Activated T-cell treated with anti-CD3 and anti-CD28 coated beads, Interleukin-2, amount 50 U/mL, for 72 hours (primary cell): ENCODE data around the gene C13orf42. TPM values are rescaled to one million over a fixed set of nuclear protein-coding genes. Genes with fewer than 3 reads are reported as not detected.

Experiments
- ATAC-seq, 2 donors: fragments of 150-1000 bp; cut with Tn5 transposase; replicated peaks in 1 of 2; 2 replicates each; pipeline ENCODE4 v1.10.0; 2021; ENCODE audit warnings: moderate library complexity in 2 of 2, mild to moderate bottlenecking in 1 of 2
- DNase-seq, 2 donors: peaks; one replicate each; pipeline ENCODE4 v3.0.0; 2021 to 2022; ENCODE audit warnings: mixed read lengths in 1 of 2
- H3K27ac Mint-ChIP-seq: one replicate; pipeline ENCODE4 v1.8.0; 2022; ENCODE audit warnings: mild to moderate bottlenecking, moderate library complexity, mixed read lengths
- H3K27me3 Mint-ChIP-seq: one replicate; pipeline ENCODE4 v1.8.0; 2022; ENCODE audit warnings: low read depth, mixed read lengths
- H3K36me3 Mint-ChIP-seq, 2 donors: one replicate each; pipeline ENCODE4 v1.8.0; 2022; ENCODE audit warnings: mixed read lengths in 2 of 2, mild to moderate bottlenecking in 1 of 2; ENCODE audit not compliant: insufficient read depth in 2 of 2
- H3K4me1 Mint-ChIP-seq: one replicate; pipeline ENCODE4 v1.8.0; 2022; ENCODE audit warnings: low read depth, mixed read lengths
- H3K4me3 Mint-ChIP-seq, 2 donors: one replicate each; pipeline ENCODE4 v1.8.0; 2022; ENCODE audit warnings: mild to moderate bottlenecking in 2 of 2, mixed read lengths in 2 of 2, moderate library complexity in 2 of 2
- H3K9me3 Mint-ChIP-seq, 2 donors: one replicate each; pipeline ENCODE4 v1.8.0; 2022; ENCODE audit warnings: mixed read lengths in 2 of 2
- total RNA-seq, 2 donors: library from RNA; stranded (reverse); gene quantifications; one replicate each; pipeline ENCODE4 v1.2.3, GENCODE V29; 2022

The C13orf42 gene
- total RNA-seq, 2 donors from 2014 or later, result not detected

DNA sequence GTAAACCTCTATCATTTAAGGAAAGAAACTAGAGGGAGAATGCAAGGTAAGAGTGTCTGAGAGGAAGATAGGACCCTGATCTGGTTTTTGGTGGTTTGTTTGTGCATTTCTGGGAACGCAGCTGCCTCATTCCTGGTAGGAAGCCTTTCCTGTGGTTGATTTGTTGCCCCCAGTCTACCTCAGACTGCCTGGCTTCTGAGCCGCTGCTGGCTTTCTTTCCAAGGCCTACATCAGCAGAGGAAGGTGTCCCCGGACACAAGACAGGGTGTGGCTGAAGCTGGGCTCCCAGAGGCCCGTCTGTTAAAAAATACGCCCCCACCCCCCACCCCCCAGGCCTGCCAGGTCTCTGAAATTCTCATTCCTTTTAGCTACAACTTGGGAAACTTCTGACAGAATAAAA lies 42.6 kb downstream of the C13orf42 start:
- Mint-ChIP-seq H3K27ac (no peak overlapping the region), H3K4me1 (peaks cover 5% of the 10 kb centered on the region)

DNA sequence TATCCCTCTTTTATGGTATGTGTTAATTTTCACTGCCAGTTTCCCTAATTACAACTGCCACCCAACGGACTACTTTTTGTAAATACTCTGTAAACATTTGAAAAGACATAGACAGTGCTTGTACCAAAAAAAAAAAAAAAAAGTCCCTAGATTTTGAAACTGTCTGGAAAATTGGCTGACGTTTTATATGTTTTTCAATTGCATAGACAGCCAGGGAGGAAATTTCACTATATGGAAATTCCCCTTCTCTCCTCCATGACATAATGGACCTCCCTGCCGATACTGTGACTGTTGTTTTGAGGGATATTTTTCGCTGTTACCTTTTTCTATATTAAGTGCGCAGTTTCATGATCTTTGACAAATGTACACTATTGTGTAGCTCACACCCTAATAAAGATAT lies 43.4 kb downstream of the C13orf42 start:
- Mint-ChIP-seq H3K4me3 (no peak overlapping the region), H3K4me1 (peaks cover 5% of the 10 kb centered on the region), H3K27ac (no peak overlapping the region), H3K27me3 (peaks cover 5% of the 10 kb centered on the region), H3K36me3 (no peaks in the 10 kb centered on the region), H3K9me3 (no peaks in the 10 kb centered on the region)
- ATAC-seq, result no peak
- DNase-seq, result no peak

More for the DNA sequence above, 42.6 kb downstream of the C13orf42 start:
- Mint-ChIP-seq H3K9me3 (no peaks in the 10 kb centered on the region), H3K4me3 (no peak overlapping the region), H3K27me3 (peaks cover 5% of the 10 kb centered on the region), H3K36me3 (no peaks in the 10 kb centered on the region)
- DNase-seq, result no peak
- no peak for ATAC-seq

DNA sequence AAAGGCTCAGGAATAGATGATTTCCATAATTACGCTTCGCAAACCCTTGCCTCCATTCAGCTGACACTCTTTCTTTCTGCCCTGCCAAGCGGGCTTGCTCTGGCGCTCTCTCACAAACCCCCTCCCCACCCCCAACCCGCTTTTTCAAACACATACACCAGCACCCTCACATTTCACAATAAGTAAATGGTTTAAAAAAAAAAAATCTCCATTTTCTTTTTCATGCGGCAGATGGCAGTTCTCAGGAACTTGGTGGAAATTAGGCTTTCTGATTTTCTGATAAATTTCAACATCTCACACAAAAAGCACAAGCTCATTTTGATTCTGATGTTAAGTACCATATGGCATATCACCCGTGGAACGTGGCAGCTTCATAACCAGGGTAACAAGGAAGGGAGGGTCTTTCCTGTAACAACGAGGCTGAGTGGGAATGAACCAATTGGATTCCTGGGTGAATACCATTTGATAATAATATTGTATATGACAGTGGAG lies 43.8 kb downstream of the C13orf42 start:
- H3K27ac Mint-ChIP-seq, result no peak overlapping the region
- H3K36me3 Mint-ChIP-seq, result no peaks in the 10 kb centered on the region
- H3K4me3 Mint-ChIP-seq, result no peak overlapping the region
- H3K4me1 Mint-ChIP-seq, result peaks cover 5% of the 10 kb centered on the region
- DNase-seq (no peak), ATAC-seq (no peak)
- peaks cover 5% of the 10 kb centered on the region for H3K27me3 Mint-ChIP-seq
- H3K9me3 Mint-ChIP-seq, result no peaks in the 10 kb centered on the region

DNA sequence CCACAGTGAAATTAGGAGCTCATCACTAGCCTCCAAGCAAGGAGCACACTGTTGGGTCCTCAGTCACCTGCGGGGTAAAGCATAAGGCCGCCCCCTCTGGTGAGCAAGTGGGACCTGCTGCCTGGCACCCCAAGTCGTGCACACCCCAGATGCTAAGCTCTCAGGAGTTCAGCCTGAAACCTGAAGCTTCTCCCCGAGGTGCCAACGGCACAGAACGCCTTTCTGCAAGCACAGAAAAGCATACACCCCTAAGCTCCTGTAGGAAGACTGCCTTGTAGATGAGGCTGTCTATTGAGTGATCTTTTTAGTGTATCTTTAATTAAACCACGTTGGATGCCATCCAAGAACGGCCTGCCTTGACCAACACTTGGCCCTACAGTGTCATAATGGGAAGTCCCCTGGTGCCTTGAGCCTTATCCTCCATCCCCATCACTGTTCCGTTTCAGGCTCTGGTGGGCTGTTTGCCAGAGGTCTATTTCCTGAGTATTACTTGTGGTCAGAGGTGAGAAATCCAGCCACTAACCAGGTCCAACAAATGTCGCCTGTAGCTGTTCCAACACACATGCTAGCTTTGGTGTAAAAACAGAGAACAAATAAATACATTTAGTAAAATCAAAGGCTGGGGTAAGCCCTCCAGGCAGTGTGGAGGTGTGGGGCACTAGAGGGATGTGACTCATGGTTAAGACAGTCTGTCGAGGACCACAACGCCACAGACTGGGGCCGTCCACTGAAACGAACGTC lies 44.8 kb downstream of the C13orf42 start:
- Mint-ChIP-seq H3K36me3 (no peaks in the 10 kb centered on the region), H3K9me3 (no peaks in the 10 kb centered on the region), H3K27me3 (peaks cover 5% of the 10 kb centered on the region), H3K27ac (no peak overlapping the region), H3K4me1 (peaks cover 5% of the 10 kb centered on the region), H3K4me3 (no peak overlapping the region)
- ATAC-seq, result no peak
- no peak for DNase-seq

DNA sequence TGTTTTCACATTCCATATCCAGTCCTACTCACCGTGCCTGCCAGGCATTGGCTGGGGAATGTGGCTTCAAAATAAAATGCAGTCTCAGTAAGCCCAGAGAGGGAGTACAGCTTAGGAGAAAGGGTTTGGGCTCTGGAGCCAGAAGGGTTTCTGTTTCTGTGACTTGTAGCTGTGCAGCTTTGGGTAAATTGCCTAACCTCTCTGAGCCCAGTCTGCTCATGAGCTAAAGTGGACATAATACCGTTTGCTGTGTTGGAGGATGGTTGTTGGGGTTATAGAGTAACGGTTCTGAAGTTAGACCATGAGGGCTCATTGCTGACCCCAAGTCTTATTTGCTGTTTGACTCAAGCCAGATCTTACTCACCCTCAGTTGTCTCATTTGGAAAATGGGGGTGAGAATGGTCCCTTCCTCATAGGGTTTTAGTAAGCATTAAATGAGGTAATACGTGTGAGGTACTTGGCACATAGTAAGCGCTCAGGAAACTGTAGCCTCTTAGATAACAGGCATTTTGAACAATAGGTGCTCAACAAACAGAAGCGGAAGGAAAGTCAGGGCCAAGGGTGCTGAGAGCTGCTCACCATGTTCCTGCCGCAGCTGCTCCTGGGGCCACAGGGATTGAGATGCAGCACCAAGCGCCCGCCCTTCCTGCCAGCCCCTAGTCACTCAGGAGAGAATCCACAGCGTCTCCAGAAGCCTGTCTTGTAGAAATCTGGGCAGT lies 45.5 kb downstream of the C13orf42 start:
- DNase-seq, result no peak
- Mint-ChIP-seq H3K36me3 (no peaks in the 10 kb centered on the region), H3K27ac (no peak overlapping the region), H3K4me1 (peaks cover 5% of the 10 kb centered on the region), H3K9me3 (no peaks in the 10 kb centered on the region), H3K27me3 (peaks cover 5% of the 10 kb centered on the region), H3K4me3 (no peak overlapping the region)
- peak in 1 of 2 donors; percentile 6 for ATAC-seq

DNA sequence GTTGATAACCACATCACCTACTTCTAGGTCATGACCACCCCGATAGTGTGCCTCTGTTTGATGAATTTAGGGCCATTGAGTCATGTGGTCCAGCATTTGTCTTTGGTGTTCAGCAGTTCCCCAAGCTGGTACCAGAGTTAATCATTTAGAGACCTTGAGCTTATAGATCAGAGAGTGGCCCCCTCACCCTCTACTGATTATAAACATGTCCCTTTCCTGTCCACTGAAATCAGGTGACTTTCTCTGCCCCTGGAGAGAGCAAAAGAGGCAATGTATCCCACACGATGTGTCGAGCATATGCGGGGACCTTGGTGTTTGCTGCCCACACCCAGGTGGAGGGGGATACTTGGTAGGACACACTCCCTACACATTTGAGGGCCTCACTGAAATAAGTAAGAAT lies 46.3 kb downstream of the C13orf42 start:
- H3K27me3 Mint-ChIP-seq, result peaks cover 5% of the 10 kb centered on the region
- DNase-seq (no peak), ATAC-seq (no peak)
- H3K36me3 Mint-ChIP-seq, result no peaks in the 10 kb centered on the region
- H3K27ac Mint-ChIP-seq, result no peak overlapping the region
- H3K9me3 Mint-ChIP-seq, result no peaks in the 10 kb centered on the region
- H3K4me3 Mint-ChIP-seq, result no peak overlapping the region
- no peaks in the 10 kb centered on the region for H3K4me1 Mint-ChIP-seq

DNA sequence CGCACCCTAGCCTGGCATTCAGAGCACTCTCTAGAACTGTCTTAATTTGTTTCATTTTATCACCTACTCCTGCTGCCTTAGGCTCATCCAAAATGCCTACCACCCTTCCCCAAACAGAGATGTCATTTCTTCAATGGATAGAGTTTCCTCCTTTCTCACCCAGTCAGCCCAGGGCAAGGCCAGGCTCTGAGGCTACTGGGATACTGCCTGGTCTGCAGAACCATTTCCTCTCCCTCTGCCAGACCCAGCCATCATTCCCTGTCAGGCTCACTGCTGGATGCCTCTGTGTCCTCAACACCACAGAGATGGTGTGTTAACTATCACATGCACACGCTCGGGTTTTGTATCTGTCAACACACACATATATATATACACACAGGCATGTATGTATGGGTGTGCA lies 47.2 kb downstream of the C13orf42 start:
- Mint-ChIP-seq H3K36me3 (no peaks in the 10 kb centered on the region), H3K4me1 (no peaks in the 10 kb centered on the region), H3K4me3 (no peak overlapping the region), H3K27ac (no peak overlapping the region), H3K27me3 (peaks cover 5% of the 10 kb centered on the region), H3K9me3 (no peaks in the 10 kb centered on the region)
- ATAC-seq (no peak), DNase-seq (no peak)

DNA sequence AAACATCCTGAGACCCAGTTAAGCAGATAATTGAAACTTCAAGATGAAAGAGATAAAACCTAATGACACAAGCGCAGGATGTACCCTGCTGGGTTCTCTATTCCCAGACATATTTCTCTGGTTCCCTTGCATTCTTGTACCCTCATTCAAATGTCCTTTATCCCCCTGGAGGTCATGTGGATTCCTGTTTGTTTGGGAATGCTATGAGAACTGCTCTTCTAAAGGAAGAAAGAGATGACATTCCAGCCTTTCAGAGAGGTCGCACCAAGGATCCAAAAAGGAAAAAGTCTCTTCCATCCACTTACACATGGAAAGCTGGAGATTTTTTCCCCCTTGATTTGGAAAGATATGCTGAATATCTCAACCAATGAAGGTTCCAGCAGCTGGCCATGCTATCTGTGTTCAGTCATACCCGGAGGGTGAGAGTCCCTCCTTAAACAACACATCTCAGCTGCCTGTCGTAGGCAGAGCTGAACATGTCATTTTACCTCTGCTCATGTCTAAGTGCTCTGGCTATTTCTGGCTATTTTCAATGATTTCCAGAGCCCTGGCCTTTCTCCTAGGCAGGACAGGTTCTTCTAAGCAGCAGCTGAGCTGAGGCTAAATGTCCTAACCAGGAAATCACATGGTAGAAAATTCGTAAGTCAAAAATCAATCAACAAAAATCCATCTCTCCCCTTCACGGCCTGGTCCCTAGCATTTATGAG lies 52.5 kb downstream of the C13orf42 start:
- no peak overlapping the region for H3K4me3 Mint-ChIP-seq
- H3K36me3 Mint-ChIP-seq, result no peaks in the 10 kb centered on the region
- no peaks in the 10 kb centered on the region for H3K4me1 Mint-ChIP-seq
- ATAC-seq (no peak), DNase-seq (no peak)
- H3K27me3 Mint-ChIP-seq, result peaks cover under 1% of the 10 kb centered on the region
- no peaks in the 10 kb centered on the region for H3K9me3 Mint-ChIP-seq
- no peak overlapping the region for H3K27ac Mint-ChIP-seq

DNA sequence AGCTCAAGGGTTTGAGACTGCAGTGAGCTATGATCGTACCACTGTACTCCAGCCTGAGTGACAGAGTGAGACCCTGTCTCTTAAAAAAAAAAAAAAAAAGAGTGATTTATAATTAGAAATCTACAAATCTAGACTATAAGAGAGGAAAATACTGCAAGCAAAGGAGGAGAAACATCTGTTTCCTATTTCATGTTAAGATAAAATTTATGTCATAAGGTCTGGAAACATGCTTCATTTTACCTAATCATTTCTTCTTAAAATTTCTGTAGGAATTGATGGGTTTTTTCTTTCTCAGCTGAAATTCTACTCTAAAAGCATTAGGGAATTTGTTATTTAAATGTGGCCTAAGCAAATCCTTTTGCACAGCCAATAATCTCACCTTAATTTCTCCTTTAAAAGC lies 53.2 kb downstream of the C13orf42 start:
- Mint-ChIP-seq H3K4me3 (no peak overlapping the region), H3K36me3 (no peaks in the 10 kb centered on the region), H3K9me3 (no peaks in the 10 kb centered on the region), H3K27ac (no peak overlapping the region), H3K27me3 (no peaks in the 10 kb centered on the region), H3K4me1 (no peaks in the 10 kb centered on the region)
- ATAC-seq (no peak), DNase-seq (no peak)

DNA sequence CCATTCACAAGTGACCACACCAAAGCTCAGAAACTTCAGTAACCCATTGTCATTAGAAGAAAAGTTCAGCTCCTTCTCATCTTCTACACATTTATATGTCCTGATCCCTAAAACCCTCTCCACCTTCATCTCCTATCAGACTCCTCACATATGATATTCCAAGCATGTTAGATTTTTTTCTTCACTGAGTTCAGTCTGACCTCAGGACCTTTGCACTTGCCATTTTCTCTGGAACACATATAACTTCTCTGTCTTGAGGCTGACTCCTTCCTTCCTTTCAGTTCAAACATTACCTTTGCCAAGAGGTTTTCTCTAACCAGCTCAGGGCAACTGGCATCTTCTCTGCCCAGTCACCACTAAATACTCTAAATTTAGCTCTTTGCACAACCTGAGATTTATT lies 54.1 kb downstream of the C13orf42 start:
- Mint-ChIP-seq H3K27ac (no peak overlapping the region), H3K27me3 (no peaks in the 10 kb centered on the region), H3K9me3 (no peaks in the 10 kb centered on the region), H3K4me1 (no peaks in the 10 kb centered on the region), H3K36me3 (no peaks in the 10 kb centered on the region), H3K4me3 (no peak overlapping the region)
- DNase-seq, result no peak
- no peak for ATAC-seq

DNA sequence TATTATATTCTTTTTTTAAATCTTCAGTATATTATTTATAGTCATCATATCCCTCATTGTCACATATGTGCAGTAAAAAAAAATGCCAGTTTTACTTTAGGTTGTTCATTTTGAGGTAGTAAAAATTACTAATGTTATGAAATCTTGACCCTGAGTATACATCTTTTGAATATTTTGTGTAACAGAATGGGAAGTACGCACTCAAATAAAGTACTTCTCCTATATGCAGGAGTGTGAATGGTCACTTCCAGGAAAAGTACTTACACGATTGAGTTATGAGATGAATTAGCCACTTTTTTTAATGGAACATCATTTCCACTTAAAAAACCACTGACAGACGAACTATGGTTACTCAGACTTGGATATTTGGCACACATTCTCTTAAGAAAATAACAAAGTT lies 58.5 kb downstream of the C13orf42 start:
- H3K27ac Mint-ChIP-seq, result no peak overlapping the region
- DNase-seq, result no peak
- H3K4me3 Mint-ChIP-seq, result no peak overlapping the region
- ATAC-seq, result no peak
- H3K9me3 Mint-ChIP-seq, result no peaks in the 10 kb centered on the region
- no peaks in the 10 kb centered on the region for H3K27me3 Mint-ChIP-seq
- H3K4me1 Mint-ChIP-seq, result no peaks in the 10 kb centered on the region
- H3K36me3 Mint-ChIP-seq, result no peaks in the 10 kb centered on the region

DNA sequence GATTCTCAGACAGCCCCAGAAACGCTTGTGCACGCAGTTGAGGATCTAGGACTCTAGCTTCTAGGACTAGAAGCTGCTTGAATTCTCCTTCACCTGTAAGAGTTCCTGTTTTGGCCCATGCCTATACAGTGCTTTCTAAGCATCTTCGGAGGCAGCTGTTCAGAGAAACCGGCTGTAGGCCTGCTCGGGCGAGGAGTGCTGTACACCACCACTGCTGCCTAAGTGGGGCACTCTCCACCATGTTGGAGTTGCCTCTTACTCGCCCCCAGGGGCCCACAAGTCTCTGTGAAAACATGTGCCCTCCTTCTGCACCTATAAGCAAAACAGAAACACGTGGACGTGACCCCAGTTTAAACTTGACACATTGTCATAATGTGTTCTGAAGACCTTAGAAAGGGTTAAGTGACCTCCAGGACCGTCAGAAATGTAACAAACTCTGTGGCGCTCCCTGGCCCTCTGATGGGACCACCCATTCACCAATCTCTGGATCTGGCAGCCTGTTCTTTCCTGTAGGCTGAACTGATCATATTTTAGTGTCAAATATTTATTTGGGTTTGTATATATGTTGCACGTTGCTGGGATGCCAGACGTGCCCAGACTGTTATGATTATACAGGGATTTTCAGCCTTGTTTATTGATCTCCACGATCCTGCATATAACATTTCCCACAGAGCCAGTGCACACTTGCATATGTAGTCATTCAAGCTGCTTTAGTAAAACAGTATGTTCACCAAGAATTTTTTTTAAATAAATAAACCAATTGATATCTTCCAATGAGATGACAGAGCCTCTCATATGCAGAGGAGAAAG lies 60.8 kb downstream of the C13orf42 start:
- no peaks in the 10 kb centered on the region for H3K27me3 Mint-ChIP-seq
- H3K27ac Mint-ChIP-seq, result no peak overlapping the region
- H3K4me3 Mint-ChIP-seq, result no peak overlapping the region
- DNase-seq (no peak), ATAC-seq (no peak)
- H3K4me1 Mint-ChIP-seq, result no peaks in the 10 kb centered on the region
- H3K9me3 Mint-ChIP-seq, result no peaks in the 10 kb centered on the region
- no peaks in the 10 kb centered on the region for H3K36me3 Mint-ChIP-seq

DNA sequence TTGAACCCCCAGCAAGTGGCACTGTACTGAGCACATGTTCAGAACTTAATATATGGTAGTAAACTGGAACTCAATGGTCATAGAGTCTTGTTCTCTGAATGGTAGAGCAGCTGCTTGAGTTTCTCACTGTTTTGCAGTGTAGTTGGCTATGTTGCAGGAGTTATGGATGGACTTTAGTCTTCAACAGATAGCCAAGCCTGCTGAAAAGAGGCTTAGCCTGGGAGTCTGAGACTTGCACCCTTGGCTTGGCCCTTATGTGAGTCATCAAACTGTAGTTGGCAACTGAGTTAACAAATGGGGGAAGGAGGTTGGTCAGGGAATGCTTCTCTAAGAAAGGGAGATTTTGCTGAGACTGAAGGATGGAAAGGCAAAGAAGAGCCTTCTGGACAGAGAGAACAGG lies 62.5 kb downstream of the C13orf42 start:
- DNase-seq (no peak), ATAC-seq (no peak)
- H3K4me1 Mint-ChIP-seq, result no peaks in the 10 kb centered on the region
- H3K4me3 Mint-ChIP-seq, result no peak overlapping the region
- no peaks in the 10 kb centered on the region for H3K9me3 Mint-ChIP-seq
- H3K36me3 Mint-ChIP-seq, result no peaks in the 10 kb centered on the region
- no peaks in the 10 kb centered on the region for H3K27me3 Mint-ChIP-seq
- H3K27ac Mint-ChIP-seq, result no peak overlapping the region
